Measurements from ENCODE around the gene ATP8B1. TPM values are rescaled to one million over a fixed set of nuclear protein-coding genes. Genes with fewer than 3 reads are reported as not detected.

ATP8B1 gene
- total RNA-seq, 4 donors from 2014 or later, result 1.6 to 4.2 (median 2.6) TPM

GRCh38 chr18:57789759-57790158, 13.4 kb downstream of the ATP8B1 start:
- no peaks in the 10 kb centered on the region for H3K27me3 ChIP-seq
- H3K9me3 ChIP-seq, result no peaks in the 10 kb centered on the region
- intact Hi-C loops (cut with DNase I; ENCODE audit: low total_unique reads), result no loop called here
- no peak overlapping the region for H3K4me3 ChIP-seq
- TF ChIP-seq CTCF (IDR thresholded peaks at IDR 0.05 in 4 of 5, conservative IDR thresholded peaks at IDR 0.05 in 1 of 5) (no peak), POLR2A (IDR thresholded peaks at IDR 0.05) (no peak)
- no peaks in the 10 kb centered on the region for H3K36me3 ChIP-seq
- no peak for ATAC-seq
- no peak for DNase-seq
- peaks cover 26 to 28% of the 10 kb centered on the region in 2 donors for H3K4me1 ChIP-seq
- peak overlapping the region in 1 of 4 donors; percentile 73 for H3K27ac ChIP-seq
- in situ Hi-C loops (cut with MboI; ENCODE audit: low sequenced_read_pairs in 4 of 4), result no loop called here

GRCh38 chr18:57789090-57789489, 14.0 kb downstream of the ATP8B1 start:
- Histone ChIP-seq H3K27me3 (no peaks in the 10 kb centered on the region), H3K9me3 (no peaks in the 10 kb centered on the region), H3K4me3 (no peak overlapping the region), H3K27ac (peak overlapping the region; percentile 43 to 73 (median 65)), H3K36me3 (no peaks in the 10 kb centered on the region), H3K4me1 (peaks cover 32 to 34% of the 10 kb centered on the region in 2 donors)
- TF ChIP-seq POLR2A (IDR thresholded peaks at IDR 0.05) (no peak), CTCF (IDR thresholded peaks at IDR 0.05 in 4 of 5, conservative IDR thresholded peaks at IDR 0.05 in 1 of 5) (no peak)
- intact Hi-C loops (cut with DNase I; ENCODE audit: low total_unique reads) (no loop called here), in situ Hi-C loops (cut with MboI; ENCODE audit: low sequenced_read_pairs in 4 of 4) (no loop called here)
- ATAC-seq (peak in 1 of 2 donors; percentile 20), DNase-seq (no peak)

GRCh38 chr18:57787068-57787685, 15.9 kb downstream of the ATP8B1 start:
- intact Hi-C loops (cut with DNase I; ENCODE audit: low total_unique reads), result no loop called here
- H3K36me3 ChIP-seq, result no peaks in the 10 kb centered on the region
- no peaks in the 10 kb centered on the region for H3K27me3 ChIP-seq
- no peaks in the 10 kb centered on the region for H3K9me3 ChIP-seq
- H3K4me3 ChIP-seq, result no peak overlapping the region
- DNase-seq (no peak), ATAC-seq (no peak)
- H3K4me1 ChIP-seq, result peaks cover 24 to 35% of the 10 kb centered on the region in 2 donors
- TF ChIP-seq POLR2A (IDR thresholded peaks at IDR 0.05), result no peak
- no peak for TF ChIP-seq CTCF (IDR thresholded peaks at IDR 0.05 in 4 of 5, conservative IDR thresholded peaks at IDR 0.05 in 1 of 5)
- in situ Hi-C loops (cut with MboI; ENCODE audit: low sequenced_read_pairs in 4 of 4), result no loop called here
- H3K27ac ChIP-seq, result peak overlapping the region in 3 of 4 donors; percentile 63 to 73 (median 67)

GRCh38 chr18:57785751-57786437, 17.2 kb downstream of the ATP8B1 start:
- no peak overlapping the region for H3K4me3 ChIP-seq
- H3K27ac ChIP-seq, result no peak overlapping the region
- no peaks in the 10 kb centered on the region for H3K36me3 ChIP-seq
- in situ Hi-C loops (cut with MboI; ENCODE audit: low sequenced_read_pairs in 4 of 4) (no loop called here), intact Hi-C loops (cut with DNase I; ENCODE audit: low total_unique reads) (no loop called here)
- TF ChIP-seq CTCF (IDR thresholded peaks at IDR 0.05 in 4 of 5, conservative IDR thresholded peaks at IDR 0.05 in 1 of 5), result no peak
- TF ChIP-seq POLR2A (IDR thresholded peaks at IDR 0.05), result no peak
- no peak for ATAC-seq
- H3K27me3 ChIP-seq, result no peaks in the 10 kb centered on the region
- H3K4me1 ChIP-seq, result peaks cover 35 to 43% of the 10 kb centered on the region in 2 donors
- H3K9me3 ChIP-seq, result no peaks in the 10 kb centered on the region
- no peak for DNase-seq

All from gastrocnemius medialis (tissue), 4 donors.